Measurements from ENCODE around the gene PPP2R3A. TPM values are rescaled to one million over a fixed set of nuclear protein-coding genes. Genes with fewer than 3 reads are reported as not detected.

PPP2R3A gene
- total and polyA plus RNA-seq, 2 of the 13 experiments (the other 11 are each of a cell fraction or from before 2014, with no cell fraction given): 0.07 to 0.12 TPM

DNA sequence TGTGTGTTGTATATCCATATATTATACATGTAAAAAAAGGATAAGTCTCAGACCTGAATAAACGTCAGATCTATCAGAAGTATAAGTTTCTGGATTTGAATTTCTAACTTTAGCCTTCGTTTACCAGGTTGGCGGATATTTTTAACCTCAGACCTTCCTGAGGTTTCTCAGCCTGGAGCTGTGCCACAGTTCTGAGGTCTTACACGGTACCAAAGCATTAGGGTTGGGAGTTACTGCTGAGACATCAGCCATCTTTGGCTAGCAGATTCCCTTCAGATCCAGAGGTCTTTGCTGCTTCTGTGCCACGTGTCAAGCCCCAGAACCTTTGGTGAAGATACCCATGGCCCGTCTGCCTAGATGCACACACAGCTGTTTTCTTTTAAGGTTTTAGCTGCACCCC lies 84.7 kb downstream of the PPP2R3A start:
- H3K27me3 ChIP-seq (ENCODE audit: control insufficient read depth in 1 of 2, insufficient read depth in 2 of 2, low read length in 2 of 2): 0 out of 5 replicates have a peak, but pooled peaks cover 0 to 3% of the 10 kb centered on the region in 2 experiments
- H3K27ac ChIP-seq (ENCODE audit: extremely low read length, insufficient read depth, low read length): no peak overlapping the region
- DNase-seq (ENCODE audit: low spot score): no peak
- CTCF ChIA-PET (ENCODE audit: low intra/inter-chr PET ratio, low total read pairs): no interaction called here
- FAIRE-seq: no peak
- H3K4me1 ChIP-seq (ENCODE audit: insufficient read depth, low read length): no peaks in the 10 kb centered on the region
- H3K79me2 ChIP-seq (ENCODE audit: insufficient read depth, low read length): no peaks in the 10 kb centered on the region
- intact Hi-C loops (cut with micrococcal nuclease; ENCODE audit: unreplicated experiment): no loop called here
- POLR2A ChIA-PET: no interaction called here
- WGBS (ENCODE audit: low lambda C conversion rate): 12% methylated on average over 6 of the region's 6 CpGs
- H3K9me3 ChIP-seq (ENCODE audit: low read length): no peaks in the 10 kb centered on the region
- BruUV-seq (replicated peaks): no TSS peak
- H3K36me3 ChIP-seq (replicated peaks in 1 of 2; ENCODE audit: control insufficient read depth in 1 of 2, insufficient read depth in 2 of 2, low read length in 2 of 2): no peaks in the 10 kb centered on the region
- no peak overlapping the region for H3K9ac ChIP-seq (ENCODE audit: insufficient read depth, low read depth, low read length)
- in situ Hi-C loops (cut with HindIII; ENCODE audit: extremely low pct_ligation_motif_present, low pct_unique_long_range_greater_than_20kb): no loop called here
- no peak overlapping the region for H3K4me3 ChIP-seq (replicated peaks in 1 of 3; ENCODE audit: insufficient read depth in 1 of 3, low read depth in 2 of 3, low read length in 3 of 3)
- no peaks in the 10 kb centered on the region for H4K20me1 ChIP-seq (ENCODE audit: insufficient read depth, low read length)
- no peak overlapping the region for H3K4me2 ChIP-seq (ENCODE audit: low read depth, low read length)
- ATAC-seq: no peak
- no peak overlapping the region for H2AFZ ChIP-seq (ENCODE audit: low read length)
- TF ChIP-seq PHF21A (CRISPR knock-in tag; IDR thresholded peaks at IDR 0.05): no peak
- no peak for TF ChIP-seq ZBTB39 (CRISPR knock-in tag; IDR thresholded peaks at IDR 0.05)
- TF ChIP-seq KDM3A (CRISPR knock-in tag; IDR thresholded peaks at IDR 0.05; ENCODE audit: low read depth): no peak
- no peak for TF ChIP-seq AHDC1 (CRISPR knock-in tag; IDR thresholded peaks at IDR 0.05; ENCODE audit: borderline replicate concordance)
- no peak for TF ChIP-seq KAT7 (CRISPR knock-in tag; IDR thresholded peaks at IDR 0.05; ENCODE audit: borderline replicate concordance)
- no peak for TF ChIP-seq ZNF484 (CRISPR knock-in tag; IDR thresholded peaks at IDR 0.05; ENCODE audit: borderline replicate concordance, low read depth)
- TF ChIP-seq ZNF816 (CRISPR knock-in tag; IDR thresholded peaks at IDR 0.05; ENCODE audit: borderline replicate concordance): no peak
- no peak for TF ChIP-seq ETV5 (CRISPR knock-in tag; IDR thresholded peaks at IDR 0.05; ENCODE audit: borderline replicate concordance)
- TF ChIP-seq NR3C1 (CRISPR knock-in tag; IDR thresholded peaks at IDR 0.05): no peak
- TF ChIP-seq ZNF557 (CRISPR knock-in tag; IDR thresholded peaks at IDR 0.05): no peak
- TF ChIP-seq SMARCC2 (IDR thresholded peaks at IDR 0.05): no peak
- TF ChIP-seq, protein P1, sequence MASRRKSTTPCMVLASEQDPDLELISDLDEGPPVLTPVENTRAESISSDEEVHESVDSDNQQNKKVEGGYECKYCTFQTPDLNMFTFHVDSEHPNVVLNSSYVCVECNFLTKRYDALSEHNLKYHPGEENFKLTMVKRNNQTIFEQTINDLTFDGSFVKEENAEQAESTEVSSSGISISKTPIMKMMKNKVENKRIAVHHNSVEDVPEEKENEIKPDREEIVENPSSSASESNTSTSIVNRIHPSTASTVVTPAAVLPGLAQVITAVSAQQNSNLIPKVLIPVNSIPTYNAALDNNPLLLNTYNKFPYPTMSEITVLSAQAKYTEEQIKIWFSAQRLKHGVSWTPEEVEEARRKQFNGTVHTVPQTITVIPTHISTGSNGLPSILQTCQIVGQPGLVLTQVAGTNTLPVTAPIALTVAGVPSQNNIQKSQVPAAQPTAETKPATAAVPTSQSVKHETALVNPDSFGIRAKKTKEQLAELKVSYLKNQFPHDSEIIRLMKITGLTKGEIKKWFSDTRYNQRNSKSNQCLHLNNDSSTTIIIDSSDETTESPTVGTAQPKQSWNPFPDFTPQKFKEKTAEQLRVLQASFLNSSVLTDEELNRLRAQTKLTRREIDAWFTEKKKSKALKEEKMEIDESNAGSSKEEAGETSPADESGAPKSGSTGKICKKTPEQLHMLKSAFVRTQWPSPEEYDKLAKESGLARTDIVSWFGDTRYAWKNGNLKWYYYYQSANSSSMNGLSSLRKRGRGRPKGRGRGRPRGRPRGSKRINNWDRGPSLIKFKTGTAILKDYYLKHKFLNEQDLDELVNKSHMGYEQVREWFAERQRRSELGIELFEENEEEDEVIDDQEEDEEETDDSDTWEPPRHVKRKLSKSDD (CRISPR knock-in tag; IDR thresholded peaks at IDR 0.05; ENCODE audit: low read depth): no peak
- TF ChIP-seq FLYWCH1 (CRISPR knock-in tag; IDR thresholded peaks at IDR 0.05): no peak
- TF ChIP-seq, protein P2, sequence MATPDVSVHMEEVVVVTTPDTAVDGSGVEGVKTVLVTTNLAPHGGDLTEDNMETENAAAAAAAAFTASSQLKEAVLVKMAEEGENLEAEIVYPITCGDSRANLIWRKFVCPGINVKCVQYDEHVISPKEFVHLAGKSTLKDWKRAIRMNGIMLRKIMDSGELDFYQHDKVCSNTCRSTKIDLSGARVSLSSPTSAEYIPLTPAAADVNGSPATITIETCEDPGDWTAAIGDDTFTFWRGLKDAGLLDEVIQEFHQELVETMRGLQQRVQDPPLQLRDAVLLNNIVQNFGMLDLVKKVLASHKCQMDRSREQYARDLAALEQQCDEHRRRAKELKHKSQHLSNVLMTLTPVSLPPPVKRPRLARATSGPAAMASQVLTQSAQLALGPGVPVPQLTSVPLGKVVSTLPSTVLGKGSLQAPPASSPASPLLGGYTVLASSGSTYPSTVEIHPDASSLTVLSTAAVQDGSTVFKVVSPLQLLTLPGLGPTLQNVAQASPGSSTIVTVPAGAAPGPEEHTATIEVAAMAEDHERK (CRISPR knock-in tag; IDR thresholded peaks at IDR 0.05; ENCODE audit: low read depth): no peak

Measured in HepG2 (cell line).